OCI-M1 (cell line): ENCODE measurements around the gene PLCL1.
"Not testable (repeated sequence)": the region's sequence is repeated elsewhere in the genome, so short reads cannot be mapped to it uniquely, and the experiment has no call there.

Experiments
- DNase-seq: peaks from one replicate; lab custom pipeline; 2025; lab: John Stamatoyannopoulos, UW

Gene PLCL1

DNA sequence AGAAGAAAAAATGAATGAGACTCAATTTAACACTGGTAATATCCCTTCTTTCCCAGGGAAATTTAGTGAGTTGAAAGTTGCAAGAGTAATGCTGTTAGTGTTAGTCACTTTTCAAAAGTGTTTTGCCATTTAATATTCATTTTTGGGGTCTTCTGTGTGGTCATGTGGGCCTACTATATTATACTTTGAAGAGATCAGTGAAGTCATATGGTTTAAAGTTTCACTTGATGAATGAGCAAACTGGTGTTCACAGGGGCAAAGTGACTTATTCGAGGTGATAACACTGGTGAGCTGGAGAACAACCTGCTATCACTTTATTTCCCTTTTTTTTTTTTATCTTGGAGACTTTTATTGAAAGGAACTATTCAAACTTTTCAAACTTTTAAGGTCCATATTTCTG, 196.0 kb downstream of the PLCL1 start:
- DNase-seq = no peak

DNA sequence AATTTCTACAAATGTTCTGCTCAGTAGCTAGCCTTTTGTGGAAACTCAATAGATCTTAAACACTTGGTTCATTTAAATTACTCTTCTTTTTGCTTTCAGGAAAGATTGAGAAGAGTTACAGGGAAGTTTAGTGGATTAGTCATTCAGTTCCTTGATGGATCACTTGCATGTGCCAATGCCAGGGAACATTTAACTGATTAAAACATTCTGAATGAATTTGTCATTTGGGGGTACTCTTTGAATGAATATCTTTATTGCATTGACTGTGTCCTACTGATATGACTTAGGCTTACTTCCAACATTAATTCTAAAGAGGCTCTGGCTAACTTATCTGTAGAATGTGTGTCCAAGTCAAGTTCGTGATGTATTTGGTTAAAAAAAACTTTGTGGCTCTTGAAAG, 199.8 kb downstream of the PLCL1 start:
- DNase-seq = no peak

DNA sequence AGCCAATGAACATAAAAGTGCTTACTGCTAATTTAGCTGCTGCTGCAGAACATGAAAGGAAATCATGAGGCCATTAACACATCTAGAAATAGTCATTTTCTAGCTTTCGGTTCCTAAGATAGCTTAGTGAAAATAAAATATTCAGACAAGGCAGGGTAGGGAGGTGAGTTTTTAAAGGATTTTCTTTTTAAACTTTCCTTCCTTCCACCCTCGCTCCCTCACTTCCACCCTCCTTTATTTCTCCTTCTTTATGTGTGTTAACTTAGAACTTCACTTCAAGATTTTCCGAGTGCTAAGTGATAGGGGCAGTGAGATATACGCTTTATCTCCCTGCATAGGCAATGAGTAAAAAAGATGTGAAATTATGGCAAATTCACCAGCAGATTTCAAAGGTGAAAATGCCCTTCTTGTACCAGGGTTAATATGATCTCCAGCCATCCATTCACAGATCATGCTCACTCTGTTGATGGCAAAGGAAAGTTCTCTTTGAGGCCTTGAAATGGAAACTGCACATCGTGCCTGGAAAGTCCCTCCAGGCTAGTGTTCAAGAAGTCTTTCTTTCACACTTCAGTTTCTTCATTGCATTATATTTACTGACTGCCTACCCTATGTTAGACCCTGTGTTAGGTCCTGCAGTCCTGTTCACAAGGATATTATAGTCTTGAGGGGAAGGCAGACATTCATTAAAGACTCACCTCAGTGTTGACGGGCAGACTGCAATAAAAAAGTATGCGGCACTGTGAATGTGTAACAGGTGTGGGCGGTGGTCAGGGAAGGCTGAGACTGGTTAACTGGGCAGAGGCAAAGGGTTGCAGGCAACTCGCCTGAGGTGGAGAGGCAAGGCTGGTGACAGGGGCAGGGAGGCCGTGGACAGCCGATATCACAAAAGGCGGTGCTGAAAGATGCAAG, 200.8 kb downstream of the PLCL1 start:
- DNase-seq = no peak

DNA sequence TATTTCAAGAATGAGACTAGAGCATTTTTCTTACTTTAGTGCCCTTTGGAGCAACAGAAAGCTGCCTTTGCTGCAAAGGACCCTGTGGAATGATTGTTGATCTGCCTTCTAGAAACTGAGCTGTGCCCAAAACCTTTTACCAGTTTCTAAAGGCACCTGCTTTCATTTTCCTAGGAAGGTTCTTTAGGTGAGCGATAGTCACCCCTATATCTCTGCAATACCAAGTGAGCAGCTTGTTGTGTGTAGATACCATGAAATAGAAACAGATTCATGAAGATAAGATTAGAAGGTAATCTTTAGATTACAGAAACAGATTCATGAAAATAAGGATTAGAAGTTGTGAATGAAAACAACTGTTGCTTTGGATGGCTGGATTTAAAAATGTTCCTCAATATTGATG, 202.3 kb downstream of the PLCL1 start:
- no peak for DNase-seq

DNA sequence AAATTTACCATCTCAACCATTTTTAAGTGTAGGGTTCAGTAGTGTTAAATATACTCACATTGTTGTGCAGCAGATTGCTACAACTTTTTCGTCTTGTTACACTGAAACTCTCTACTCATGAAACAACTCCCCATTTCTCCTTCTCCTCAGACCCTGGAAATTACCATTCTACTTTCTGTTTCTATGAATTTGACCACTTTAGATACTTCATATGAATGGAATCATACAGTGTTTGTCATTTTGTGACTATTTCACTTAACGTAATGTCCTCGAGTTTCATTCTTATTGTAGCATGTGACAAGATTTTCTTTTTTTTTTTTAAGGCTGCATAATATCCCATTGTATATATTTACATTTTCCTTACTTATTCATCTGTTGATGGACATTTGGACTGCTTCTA, 203.8 kb downstream of the PLCL1 start:
- no peak for DNase-seq

DNA sequence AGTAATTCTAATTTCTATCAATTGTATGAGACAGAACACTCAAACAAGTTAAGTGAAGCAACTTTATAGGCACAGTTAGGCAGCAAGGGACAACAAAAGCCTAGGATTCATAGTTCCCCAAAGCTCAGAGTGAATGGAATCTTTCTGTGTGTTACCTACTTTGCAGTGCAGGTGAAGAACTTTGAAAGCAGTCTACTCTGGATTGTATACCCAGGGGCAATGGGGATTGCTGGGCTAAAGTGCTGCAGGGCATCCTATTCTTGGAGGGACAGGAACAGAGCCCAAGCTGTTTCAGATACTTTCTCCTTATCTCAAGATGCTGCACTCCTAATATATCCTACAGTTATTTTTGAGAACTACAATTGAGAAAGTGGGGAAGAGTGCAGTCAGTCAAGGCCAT, 207.6 kb downstream of the PLCL1 start:
- DNase-seq = no peak

DNA sequence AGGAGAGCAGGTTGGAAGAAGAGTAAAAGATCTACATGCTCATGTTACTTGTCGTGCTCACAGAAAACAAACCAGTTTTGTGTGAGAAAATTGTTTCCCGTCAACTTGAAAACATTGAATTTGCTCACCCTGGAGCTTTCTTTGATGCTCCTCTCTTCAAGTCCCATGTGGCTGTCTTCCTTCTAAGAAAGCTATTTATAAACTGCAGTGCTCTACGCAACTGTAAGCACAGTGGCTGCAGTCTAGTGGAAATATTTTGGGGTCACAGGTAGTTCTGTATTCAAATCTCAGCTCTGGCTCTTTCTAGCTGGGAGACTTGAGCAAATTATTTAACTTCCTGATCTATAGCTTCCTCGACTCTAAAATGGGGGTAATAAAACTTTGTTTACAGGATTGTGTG, 211.8 kb downstream of the PLCL1 start:
- DNase-seq = no peak

DNA sequence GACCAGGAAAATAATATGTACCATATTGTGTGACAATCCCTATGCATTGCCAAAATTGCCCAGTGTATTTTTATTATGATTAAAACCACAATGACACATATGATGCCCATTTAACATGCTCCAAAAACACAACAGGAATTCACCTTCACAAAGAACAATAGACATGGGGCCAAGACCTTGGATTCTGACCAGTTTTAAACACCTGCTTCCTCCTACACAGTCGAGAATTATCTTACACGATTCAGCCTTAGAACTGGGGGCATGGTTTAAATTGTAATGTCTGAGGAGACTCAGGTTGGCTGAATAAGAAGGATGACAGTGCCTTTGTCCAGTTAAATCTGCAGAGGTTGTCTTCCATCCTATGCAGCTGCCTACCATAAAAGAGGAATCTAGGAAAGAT, 212.7 kb downstream of the PLCL1 start:
- DNase-seq = no peak

DNA sequence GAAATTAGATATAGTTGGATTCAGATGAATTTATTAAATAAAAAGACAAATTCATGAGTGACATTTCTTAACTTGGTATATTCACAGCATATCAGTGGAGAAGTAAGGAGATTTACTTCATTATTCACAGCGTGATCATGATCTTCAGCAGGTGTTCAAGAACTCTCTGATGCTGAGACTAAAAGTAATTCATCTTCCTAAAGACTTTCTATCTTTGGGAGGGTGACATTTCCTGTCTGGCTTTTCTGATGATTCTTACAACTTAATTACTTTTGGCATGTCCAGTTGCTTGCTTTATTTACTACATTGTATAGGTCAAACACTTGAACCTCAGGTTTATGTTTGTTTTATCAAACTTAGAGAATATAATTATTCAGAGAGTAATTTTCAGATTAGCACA, 224.6 kb downstream of the PLCL1 start:
- DNase-seq = no peak

DNA sequence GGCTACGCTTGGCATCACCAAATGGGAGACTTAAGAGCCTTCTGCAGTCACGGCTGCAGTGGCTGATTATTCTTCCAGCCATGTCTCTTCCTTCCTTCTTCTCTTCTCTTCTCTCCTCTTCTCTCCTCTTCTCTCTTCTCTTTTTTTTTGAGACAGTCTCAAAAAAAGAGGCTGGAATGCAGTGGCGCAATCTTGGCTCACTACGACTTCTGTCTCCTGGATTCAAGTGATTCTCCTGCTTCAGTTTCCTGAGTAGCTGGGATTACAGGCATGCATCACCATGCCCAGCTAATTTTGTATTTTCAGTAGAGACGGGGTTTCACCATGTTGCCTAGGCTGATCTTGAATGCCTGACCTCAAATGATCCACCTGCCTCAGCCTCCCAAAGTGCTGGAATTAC, 225.2 kb downstream of the PLCL1 start:
- not testable (repeated sequence) for DNase-seq

DNA sequence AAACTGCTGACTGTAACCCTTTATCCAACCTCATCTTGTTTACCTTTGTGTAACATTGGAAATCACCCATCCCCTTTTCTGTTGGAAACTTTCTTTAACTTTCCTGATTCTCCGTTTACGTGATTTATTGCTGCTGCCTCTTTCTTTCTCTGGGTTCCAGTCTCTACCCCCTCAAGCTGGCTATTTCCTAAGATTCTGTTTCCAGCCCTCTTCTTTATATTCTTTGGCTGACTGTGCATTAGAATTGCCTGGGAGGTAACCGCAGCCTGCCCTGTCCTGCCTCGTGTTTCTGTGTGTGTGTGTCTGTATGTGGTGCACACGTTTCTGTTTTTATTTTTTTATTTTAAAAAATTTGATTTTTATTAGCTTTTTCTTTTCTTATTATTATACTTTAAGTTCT, 229.2 kb downstream of the PLCL1 start:
- no peak for DNase-seq

DNA sequence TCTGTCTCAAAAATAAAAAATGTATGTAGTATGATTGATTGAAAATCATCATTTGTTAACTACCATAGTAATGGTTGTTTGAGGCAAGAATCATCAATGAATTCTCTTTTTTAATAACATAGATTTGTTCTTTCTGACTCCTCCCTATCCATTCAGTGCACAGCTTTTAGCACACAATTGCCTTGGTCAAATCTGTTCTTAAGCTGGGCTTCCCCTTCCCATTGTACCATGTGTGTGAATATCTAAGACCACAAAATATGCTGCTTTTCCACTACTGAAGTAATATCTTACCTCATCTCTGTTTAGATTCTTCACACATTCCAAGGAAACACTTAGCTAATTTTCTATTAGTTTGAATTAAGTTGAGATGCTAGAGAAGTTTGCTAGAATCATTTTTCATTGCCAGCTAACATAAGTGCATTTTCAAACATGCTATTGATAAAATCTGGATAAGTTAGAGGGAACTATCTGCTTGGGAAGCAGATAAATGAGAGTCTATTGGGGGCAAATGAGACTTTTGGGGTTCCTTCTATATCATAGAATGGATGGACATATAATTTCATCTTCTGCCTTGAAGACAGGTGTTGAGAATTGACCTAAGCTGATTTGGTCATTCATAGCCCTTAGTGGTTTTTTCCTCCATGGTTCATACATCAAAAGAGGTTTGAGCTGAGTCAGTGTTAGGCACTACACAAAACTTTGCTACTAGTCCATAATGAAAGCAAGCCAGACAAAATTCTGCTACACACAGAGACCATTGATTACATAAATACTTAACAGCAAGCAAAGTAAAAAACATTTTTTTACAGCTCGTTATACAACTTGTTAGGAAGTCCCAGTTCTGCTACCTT, 231.9 kb downstream of the PLCL1 start:
- DNase-seq = no peak

DNA sequence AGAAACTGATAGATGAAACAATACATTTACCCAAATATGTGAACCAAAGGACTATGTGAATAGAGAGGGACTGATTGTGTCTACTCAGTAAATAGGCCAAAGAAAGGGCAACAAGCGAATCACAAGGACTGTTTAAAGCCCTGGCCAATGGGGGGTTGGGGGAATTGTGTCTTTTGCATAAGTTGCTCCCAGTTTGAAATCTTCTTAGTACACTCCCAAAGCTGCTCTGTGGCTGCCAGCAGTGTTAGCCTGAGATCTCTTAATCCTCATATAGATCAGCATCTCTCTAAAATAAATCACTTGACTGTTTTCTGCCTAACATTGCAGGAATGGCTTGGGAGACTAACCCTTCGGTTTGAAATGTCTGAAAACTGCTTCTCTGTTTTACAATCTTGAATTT, 236.4 kb downstream of the PLCL1 start:
- DNase-seq = no peak

DNA sequence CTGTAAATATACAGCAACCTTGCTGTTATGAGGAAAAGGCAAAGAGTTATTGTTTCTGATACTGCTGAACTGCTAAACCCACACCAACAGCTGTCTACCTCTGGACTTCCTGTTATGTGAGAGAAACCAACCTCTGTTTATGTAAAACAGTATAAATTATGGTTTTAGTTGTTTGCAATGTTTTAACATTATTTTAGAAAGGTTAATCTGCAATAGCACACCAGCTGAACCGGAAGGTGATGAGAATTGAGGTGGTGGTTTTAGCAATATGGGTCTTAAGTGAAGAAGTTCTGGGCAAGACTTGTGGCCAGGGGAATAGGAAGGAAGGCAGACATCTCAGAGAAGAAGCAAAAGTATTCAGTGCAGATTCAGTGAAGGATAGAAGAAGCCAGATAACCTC, 237.8 kb downstream of the PLCL1 start:
- DNase-seq = no peak

DNA sequence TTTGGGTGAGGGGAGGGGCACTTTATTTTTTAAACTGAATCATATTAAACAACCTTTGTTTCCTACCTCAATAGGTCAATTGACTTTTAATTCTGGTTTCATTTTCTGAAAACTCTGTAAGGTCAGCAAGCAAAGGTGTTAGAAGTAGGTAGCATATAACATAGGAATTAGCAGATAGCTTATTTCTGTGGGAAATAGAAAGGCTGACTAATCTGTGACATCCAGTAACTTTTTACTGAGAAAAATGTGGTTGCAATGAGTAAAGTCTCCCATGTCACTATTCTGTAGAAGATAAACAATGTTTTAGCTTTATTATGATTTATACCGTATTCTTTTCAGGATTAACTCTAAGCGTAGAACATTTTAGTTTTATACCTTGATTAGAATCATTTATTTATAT, 240.4 kb downstream of the PLCL1 start:
- DNase-seq = no peak

DNA sequence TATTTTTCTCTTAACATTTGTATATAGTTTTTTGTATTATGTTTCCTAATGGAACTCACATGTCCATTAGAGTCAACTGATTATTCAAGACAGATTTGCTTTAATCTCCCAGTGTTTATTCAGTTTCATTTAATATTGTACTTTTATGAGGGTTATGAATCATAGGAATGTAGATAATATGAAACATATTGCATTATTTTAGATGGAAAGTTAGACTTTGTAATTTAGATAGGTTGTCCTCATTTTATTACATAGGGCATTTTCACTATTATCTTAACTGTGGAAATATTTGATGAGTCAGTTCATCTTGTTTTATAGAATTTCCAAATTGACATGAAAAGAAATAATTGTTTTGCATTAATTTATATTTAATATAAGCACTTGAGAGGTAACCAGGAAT, 240.8 kb downstream of the PLCL1 start:
- no peak for DNase-seq

DNA sequence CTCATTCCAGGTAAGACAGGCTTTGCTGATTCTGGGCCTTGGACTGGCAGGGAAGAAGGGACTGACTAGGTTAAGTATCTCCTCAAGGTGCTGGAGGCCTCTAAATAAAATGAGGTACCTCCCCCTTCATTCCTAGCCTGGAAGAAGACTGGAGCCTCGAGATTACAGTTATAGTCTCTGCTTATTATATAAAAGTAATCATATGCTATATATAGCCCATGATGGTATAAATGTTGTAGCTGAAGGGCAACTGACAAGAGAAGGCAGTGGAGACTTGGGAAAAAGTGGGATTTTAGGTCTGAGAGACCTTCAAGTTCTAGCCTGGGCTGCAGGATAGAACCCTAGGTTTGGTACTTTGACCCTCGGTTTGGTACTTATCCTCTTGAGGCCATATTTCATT, 248.3 kb downstream of the PLCL1 start:
- DNase-seq = no peak

DNA sequence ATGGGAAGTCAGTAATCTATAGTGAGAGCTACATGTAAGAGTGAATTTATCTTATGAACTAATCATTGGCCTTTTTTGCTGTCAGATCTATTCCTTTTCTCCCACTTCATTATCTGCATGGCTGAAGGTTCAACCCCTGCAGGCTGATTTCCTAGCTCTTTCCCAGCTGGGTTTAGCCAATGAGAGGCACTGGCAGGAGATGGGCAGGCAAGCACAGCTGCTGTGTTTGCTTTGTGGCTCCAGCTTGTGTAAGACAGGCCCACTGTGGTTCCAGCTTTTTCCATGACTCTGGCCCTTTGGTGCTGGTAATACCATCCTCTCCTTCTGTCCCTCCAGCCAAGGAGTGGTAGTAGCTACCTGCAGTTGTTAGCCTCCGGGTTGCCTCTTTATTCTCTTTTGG, 248.8 kb downstream of the PLCL1 start:
- DNase-seq = no peak

DNA sequence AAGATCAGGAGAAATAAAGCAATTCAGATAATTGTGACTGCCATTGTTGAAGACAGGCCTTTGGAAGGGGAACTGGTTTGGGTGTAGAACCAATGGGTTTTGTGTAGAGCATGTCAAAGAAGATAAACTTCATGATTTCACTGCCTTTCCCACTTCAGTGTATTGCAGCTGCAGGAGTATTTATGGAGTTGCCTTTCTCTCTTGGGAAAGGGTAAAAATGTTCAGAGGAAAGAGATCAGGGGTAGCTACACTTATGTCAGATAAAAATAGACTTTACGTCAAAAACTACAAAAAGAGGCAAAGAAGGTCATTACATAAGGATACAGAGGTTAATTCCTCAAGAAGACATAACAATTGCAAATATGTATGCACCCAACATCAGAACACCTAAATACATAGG, 249.4 kb downstream of the PLCL1 start:
- no peak for DNase-seq

DNA sequence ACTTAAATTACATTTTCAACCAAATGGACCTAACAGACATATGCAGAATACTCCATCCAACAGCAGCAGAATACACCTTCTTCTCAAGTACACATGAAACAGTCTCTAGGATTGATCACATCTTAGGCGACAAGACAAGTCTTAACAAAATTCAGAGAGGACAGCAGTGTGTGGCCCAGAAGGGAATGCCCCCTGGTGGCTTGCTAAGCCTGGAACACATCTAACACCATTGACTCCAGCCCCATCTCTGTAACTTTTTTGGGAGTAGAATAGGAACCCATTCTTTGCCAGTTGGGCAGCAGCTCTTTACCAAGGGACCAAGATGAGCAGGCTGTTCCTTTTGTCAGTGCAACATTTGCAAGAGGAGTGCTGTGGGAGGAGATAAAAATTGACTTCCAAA, 249.9 kb downstream of the PLCL1 start:
- peak; percentile 42 for DNase-seq

DNA sequence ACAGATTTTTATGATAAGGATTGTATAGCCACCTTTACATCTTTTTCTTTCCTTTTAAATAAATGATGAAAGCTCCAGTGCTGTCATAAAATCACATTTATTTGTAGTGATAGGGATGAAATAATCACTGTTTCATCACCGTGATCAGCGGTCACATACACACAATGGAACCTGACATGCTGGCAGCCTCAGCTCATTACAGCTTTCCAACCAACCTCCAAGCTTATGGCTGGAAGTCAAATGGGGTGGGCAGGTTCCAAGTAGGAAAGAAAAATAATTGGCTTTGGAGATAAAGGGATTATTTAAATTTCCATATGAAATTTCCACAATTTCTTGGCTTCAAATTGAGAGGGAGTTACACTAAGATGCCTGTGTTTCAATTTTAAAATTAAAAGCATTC, 251.3 kb downstream of the PLCL1 start:
- DNase-seq = no peak

DNA sequence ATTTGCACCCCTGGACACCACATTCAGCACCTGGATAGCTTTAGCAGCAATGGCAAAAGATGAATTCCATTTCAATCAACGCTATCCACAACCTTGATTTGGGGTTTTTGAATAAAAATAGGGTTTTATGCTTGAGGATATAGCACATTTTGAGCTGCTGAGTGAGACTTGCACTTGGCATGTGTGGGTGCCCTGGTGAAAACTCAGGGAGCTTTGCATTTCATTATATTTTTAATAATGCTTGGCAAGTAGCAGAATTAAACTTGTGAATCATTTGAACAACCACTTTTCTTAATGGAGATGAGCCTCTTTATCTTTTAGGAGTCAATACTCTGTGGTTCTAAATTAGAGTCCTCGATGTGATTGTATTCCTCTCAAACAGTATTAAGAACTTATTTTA, 252.4 kb downstream of the PLCL1 start:
- no peak for DNase-seq

DNA sequence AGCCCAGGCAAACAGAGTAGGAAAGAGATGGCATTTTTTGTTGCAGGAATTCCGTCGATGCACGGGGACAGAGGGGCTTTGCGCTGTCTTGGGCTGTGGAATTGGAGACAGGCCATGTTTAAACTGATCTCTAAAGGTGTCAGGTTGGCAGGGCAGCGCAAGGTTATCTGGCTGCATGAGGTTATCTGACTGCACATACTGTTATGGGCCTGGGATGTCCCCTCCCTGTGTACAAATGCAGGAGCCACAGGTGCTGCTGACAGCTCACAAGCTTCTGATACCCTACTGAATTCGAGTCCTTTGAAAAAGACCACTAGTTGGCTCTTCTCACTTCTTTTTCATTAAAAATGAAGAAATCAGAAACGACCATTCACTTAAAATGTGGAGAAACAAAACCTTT, 255.4 kb downstream of the PLCL1 start:
- DNase-seq = no peak
